Activated naive CD4-positive, alpha-beta T cell treated with Interleukin-2 at 50 U/mL for 16 hours (primary cell): ENCODE results near the gene PDE4B.

Experiments used
- DNase-seq: peaks from one replicate; pipeline ENCODE4 v3.0.0-alpha.2; 2020

PDE4B gene

GRCh38 chr1:66208632-66209031 lies 415.9 kb downstream of the PDE4B start:
- no peak for DNase-seq

- DNase-seq, result no peak
These were observed 418.0 kb downstream of the PDE4B start for GRCh38 chr1:66210635-66211244.

- DNase-seq, result no peak
These were observed 418.8 kb downstream of the PDE4B start for GRCh38 chr1:66211521-66211920.

- no peak for DNase-seq
These were observed 420.8 kb downstream of the PDE4B start for GRCh38 chr1:66213491-66213890.

GRCh38 chr1:66214901-66215300 lies 422.2 kb downstream of the PDE4B start:
- no peak for DNase-seq

- DNase-seq, result no peak
These were observed 424.3 kb downstream of the PDE4B start for GRCh38 chr1:66217021-66217420.

- no peak for DNase-seq
These were observed 424.9 kb downstream of the PDE4B start for GRCh38 chr1:66217561-66217960.

GRCh38 chr1:66220477-66220876 lies 427.8 kb downstream of the PDE4B start:
- no peak for DNase-seq

- DNase-seq, result no peak
These were observed 431.0 kb downstream of the PDE4B start for GRCh38 chr1:66223681-66224080.

- DNase-seq, result no peak
These were observed 434.3 kb downstream of the PDE4B start for GRCh38 chr1:66226985-66227384.

- DNase-seq, result no peak
These were observed 435.3 kb downstream of the PDE4B start for GRCh38 chr1:66227966-66228365.

- no peak for DNase-seq
These were observed 438.5 kb downstream of the PDE4B start for GRCh38 chr1:66231217-66231616.

- DNase-seq, result no peak
These were observed 439.2 kb downstream of the PDE4B start for GRCh38 chr1:66231681-66232463.

- DNase-seq, result no peak
These were observed 444.3 kb downstream of the PDE4B start for GRCh38 chr1:66237042-66237441.

GRCh38 chr1:66237722-66238479 lies 445.2 kb downstream of the PDE4B start:
- no peak for DNase-seq

GRCh38 chr1:66239834-66240233 lies 447.1 kb downstream of the PDE4B start:
- DNase-seq, result no peak

GRCh38 chr1:66240491-66241484 lies 448.1 kb downstream of the PDE4B start:
- DNase-seq, result no peak

- peak; percentile 75 for DNase-seq
These were observed 450.2 kb downstream of the PDE4B start for GRCh38 chr1:66242646-66243547.

- peak; percentile 25 for DNase-seq
These were observed 450.9 kb downstream of the PDE4B start for GRCh38 chr1:66243548-66244130.

- no peak for DNase-seq
These were observed 451.7 kb downstream of the PDE4B start for GRCh38 chr1:66244429-66244828.

GRCh38 chr1:66245691-66246090 lies 453.0 kb downstream of the PDE4B start:
- no peak for DNase-seq
